ENCODE measurements around the gene TSBP1.

TSBP1 gene

GRCh38 chr6:32391505-32391904 lies 19.8 kb upstream of the TSBP1 start:
- no peak for DNase-seq (ENCODE audit: low read depth, low spot score)
- Histone ChIP-seq H3K4me1 (ENCODE audit: insufficient read depth, insufficient read length) (no peaks in the 10 kb centered on the region), H3K4me3 (ENCODE audit: insufficient read length, low read depth) (no peak overlapping the region), H3K9me3 (ENCODE audit: insufficient read depth, low read length) (no peaks in the 10 kb centered on the region), H3K36me3 (ENCODE audit: insufficient read depth, insufficient read length, low read length) (no peaks in the 10 kb centered on the region), H3K27me3 (ENCODE audit: insufficient read depth, insufficient read length) (no peaks in the 10 kb centered on the region), H3K9ac (ENCODE audit: insufficient read length, low read depth) (no peak overlapping the region)
- TF ChIP-seq ZNF274 (IDR thresholded peaks at IDR 0.05; ENCODE audit: low read depth, low read length) (no peak), SUZ12 (IDR thresholded peaks at IDR 0.05; ENCODE audit: extremely low read depth, insufficient read depth, insufficient read length) (no peak), YY1 (IDR thresholded peaks at IDR 0.05; ENCODE audit: insufficient read depth, insufficient read length) (no peak)

- Histone ChIP-seq H3K9ac (ENCODE audit: insufficient read length, low read depth) (no peak overlapping the region), H3K4me1 (ENCODE audit: insufficient read depth, insufficient read length) (no peaks in the 10 kb centered on the region), H3K36me3 (ENCODE audit: insufficient read depth, insufficient read length, low read length) (no peaks in the 10 kb centered on the region), H3K4me3 (ENCODE audit: insufficient read length, low read depth) (no peak overlapping the region), H3K27me3 (ENCODE audit: insufficient read depth, insufficient read length) (no peaks in the 10 kb centered on the region), H3K9me3 (ENCODE audit: insufficient read depth, low read length) (no peaks in the 10 kb centered on the region)
- no peak for DNase-seq (ENCODE audit: low read depth, low spot score)
- no peak for TF ChIP-seq YY1 (IDR thresholded peaks at IDR 0.05; ENCODE audit: insufficient read depth, insufficient read length)
- no peak for TF ChIP-seq ZNF274 (IDR thresholded peaks at IDR 0.05; ENCODE audit: low read depth, low read length)
- no peak for TF ChIP-seq SUZ12 (IDR thresholded peaks at IDR 0.05; ENCODE audit: extremely low read depth, insufficient read depth, insufficient read length)
Observed at GRCh38 chr6:32387589-32388340, 16.1 kb upstream of the TSBP1 start.

GRCh38 chr6:32386040-32386439 lies 14.3 kb upstream of the TSBP1 start:
- no peaks in the 10 kb centered on the region for H3K9me3 ChIP-seq (ENCODE audit: insufficient read depth, low read length)

GRCh38 chr6:32382757-32383420 lies 11.2 kb upstream of the TSBP1 start:
- no peak for DNase-seq (ENCODE audit: low read depth, low spot score)
- Histone ChIP-seq H3K4me1 (ENCODE audit: insufficient read depth, insufficient read length) (no peaks in the 10 kb centered on the region), H3K4me3 (ENCODE audit: insufficient read length, low read depth) (no peak overlapping the region), H3K9ac (ENCODE audit: insufficient read length, low read depth) (no peak overlapping the region), H3K36me3 (ENCODE audit: insufficient read depth, insufficient read length, low read length) (no peaks in the 10 kb centered on the region), H3K27me3 (ENCODE audit: insufficient read depth, insufficient read length) (no peaks in the 10 kb centered on the region), H3K9me3 (ENCODE audit: insufficient read depth, low read length) (no peaks in the 10 kb centered on the region)
- TF ChIP-seq ZNF274 (IDR thresholded peaks at IDR 0.05; ENCODE audit: low read depth, low read length) (no peak), YY1 (IDR thresholded peaks at IDR 0.05; ENCODE audit: insufficient read depth, insufficient read length) (no peak), SUZ12 (IDR thresholded peaks at IDR 0.05; ENCODE audit: extremely low read depth, insufficient read depth, insufficient read length) (no peak)

More at GRCh38 chr6:32386040-32386439, 14.3 kb upstream of the TSBP1 start:
- no peak overlapping the region for H3K9ac ChIP-seq (ENCODE audit: insufficient read length, low read depth)
- H3K4me1 ChIP-seq (ENCODE audit: insufficient read depth, insufficient read length), result no peaks in the 10 kb centered on the region
- DNase-seq (ENCODE audit: low read depth, low spot score), result no peak
- no peaks in the 10 kb centered on the region for H3K27me3 ChIP-seq (ENCODE audit: insufficient read depth, insufficient read length)
- H3K4me3 ChIP-seq (ENCODE audit: insufficient read length, low read depth), result no peak overlapping the region
- H3K36me3 ChIP-seq (ENCODE audit: insufficient read depth, insufficient read length, low read length), result no peaks in the 10 kb centered on the region
- no peak for TF ChIP-seq SUZ12 (IDR thresholded peaks at IDR 0.05; ENCODE audit: extremely low read depth, insufficient read depth, insufficient read length)
- no peak for TF ChIP-seq ZNF274 (IDR thresholded peaks at IDR 0.05; ENCODE audit: low read depth, low read length)
- TF ChIP-seq YY1 (IDR thresholded peaks at IDR 0.05; ENCODE audit: insufficient read depth, insufficient read length), result no peak

- Histone ChIP-seq H3K9me3 (ENCODE audit: insufficient read depth, low read length) (no peaks in the 10 kb centered on the region), H3K4me1 (ENCODE audit: insufficient read depth, insufficient read length) (no peaks in the 10 kb centered on the region), H3K4me3 (ENCODE audit: insufficient read length, low read depth) (no peak overlapping the region), H3K9ac (ENCODE audit: insufficient read length, low read depth) (no peak overlapping the region), H3K36me3 (ENCODE audit: insufficient read depth, insufficient read length, low read length) (no peaks in the 10 kb centered on the region), H3K27me3 (ENCODE audit: insufficient read depth, insufficient read length) (no peaks in the 10 kb centered on the region)
- no peak for TF ChIP-seq SUZ12 (IDR thresholded peaks at IDR 0.05; ENCODE audit: extremely low read depth, insufficient read depth, insufficient read length)
- no peak for TF ChIP-seq ZNF274 (IDR thresholded peaks at IDR 0.05; ENCODE audit: low read depth, low read length)
- no peak for TF ChIP-seq YY1 (IDR thresholded peaks at IDR 0.05; ENCODE audit: insufficient read depth, insufficient read length)
- no peak for DNase-seq (ENCODE audit: low read depth, low spot score)
Observed at GRCh38 chr6:32379545-32379944, 7.8 kb upstream of the TSBP1 start.

GRCh38 chr6:32375739-32376529 lies 4.2 kb upstream of the TSBP1 start:
- Histone ChIP-seq H3K9me3 (ENCODE audit: insufficient read depth, low read length) (no peaks in the 10 kb centered on the region), H3K36me3 (ENCODE audit: insufficient read depth, insufficient read length, low read length) (no peaks in the 10 kb centered on the region), H3K4me1 (ENCODE audit: insufficient read depth, insufficient read length) (no peaks in the 10 kb centered on the region), H3K4me3 (ENCODE audit: insufficient read length, low read depth) (no peak overlapping the region), H3K27me3 (ENCODE audit: insufficient read depth, insufficient read length) (no peaks in the 10 kb centered on the region), H3K9ac (ENCODE audit: insufficient read length, low read depth) (no peak overlapping the region)
- DNase-seq (ENCODE audit: low read depth, low spot score), result no peak
- no peak for TF ChIP-seq YY1 (IDR thresholded peaks at IDR 0.05; ENCODE audit: insufficient read depth, insufficient read length)
- no peak for TF ChIP-seq SUZ12 (IDR thresholded peaks at IDR 0.05; ENCODE audit: extremely low read depth, insufficient read depth, insufficient read length)
- no peak for TF ChIP-seq ZNF274 (IDR thresholded peaks at IDR 0.05; ENCODE audit: low read depth, low read length)

- DNase-seq (ENCODE audit: low read depth, low spot score), result no peak
- no peak overlapping the region for H3K9ac ChIP-seq (ENCODE audit: insufficient read length, low read depth)
- TF ChIP-seq ZNF274 (IDR thresholded peaks at IDR 0.05; ENCODE audit: low read depth, low read length), result no peak
- no peak for TF ChIP-seq YY1 (IDR thresholded peaks at IDR 0.05; ENCODE audit: insufficient read depth, insufficient read length)
- TF ChIP-seq SUZ12 (IDR thresholded peaks at IDR 0.05; ENCODE audit: extremely low read depth, insufficient read depth, insufficient read length), result no peak
Observed at GRCh38 chr6:32371229-32371628, 474 bp downstream of the TSBP1 start.

More at GRCh38 chr6:32371229-32371628, 474 bp downstream of the TSBP1 start:
- Histone ChIP-seq H3K9me3 (ENCODE audit: insufficient read depth, low read length) (no peaks in the 10 kb centered on the region), H3K4me1 (ENCODE audit: insufficient read depth, insufficient read length) (no peaks in the 10 kb centered on the region), H3K27me3 (ENCODE audit: insufficient read depth, insufficient read length) (no peaks in the 10 kb centered on the region), H3K4me3 (ENCODE audit: insufficient read length, low read depth) (no peak overlapping the region), H3K36me3 (ENCODE audit: insufficient read depth, insufficient read length, low read length) (no peaks in the 10 kb centered on the region)

Measured in NT2/D1 (cell line).